Endothelial cell of umbilical vein (primary cell): ENCODE data around the gene PODNL1. TPM values are rescaled to one million over a fixed set of nuclear protein-coding genes. Genes with fewer than 3 reads are reported as not detected.

Experiments
- BruUV-seq: library from RNA; stranded (reverse); fragments of 400-500 nt; replicated peaks from 2 replicates; lab custom pipeline; 2021; lab: Mats Ljungman, UMichigan
- CTCF ChIA-PET: fragments of 300-600, 350-600 bp; sonication (Branson Sonifier 250); formaldehyde crosslinking; loops from one replicate; lab custom pipeline; 2021; ENCODE audit warnings: antibody characterized with exemption, inconsistent platforms; lab: Charles Lee
- POLR2A ChIA-PET: fragments of 300-600, 350-600 bp; sonication (Branson Sonifier 250); formaldehyde crosslinking; loops from one replicate; lab custom pipeline; 2021; ENCODE audit warnings: antibody characterized with exemption, inconsistent platforms; lab: Charles Lee
- DNase-seq: peaks from one replicate; pipeline ENCODE4 v3.0.0-alpha.2; 2011; ENCODE audit warnings: low read depth, low spot score
- FAIRE-seq: peaks from 2 replicates; lab custom pipeline; 2011; peaks lifted over from hg19 to GRCh38; lab: Jason Lieb, UNC
- H2AFZ ChIP-seq: 2 replicates; pipeline ENCODE4 v1.6.0; 2012; ENCODE audit warnings: low read depth, low read length, control low read depth, inconsistent platforms
- H3K27ac ChIP-seq: 2 replicates; pipeline ENCODE4 v1.5.1; 2011; ENCODE audit warnings: low read depth, mild to moderate bottlenecking, control low read depth, low read length, moderate library complexity; ENCODE audit not compliant: insufficient read depth
- H3K27me3 ChIP-seq, 2 experiments: 2 replicates each; pipeline versions ENCODE4 v1.6.0 to v1.6.1; 2011; ENCODE audit warnings: low read length in 2 of 2, mixed read lengths in 1 of 2; ENCODE audit not compliant: control insufficient read depth in 2 of 2, insufficient read depth in 2 of 2
- H3K36me3 ChIP-seq, 2 experiments: 2 replicates in 1 of 2; 3 replicates in 1 of 2; pipeline ENCODE4 v1.5.1; 2011; ENCODE audit warnings: low read length in 2 of 2, mild to moderate bottlenecking in 1 of 2, moderate library complexity in 1 of 2; ENCODE audit not compliant: control insufficient read depth in 2 of 2, insufficient read depth in 2 of 2; ENCODE audit errors: extremely low read depth in 1 of 2
- H3K4me1 ChIP-seq: 3 replicates; pipeline ENCODE4 v1.5.1; 2011; ENCODE audit warnings: mild to moderate bottlenecking, low read length; ENCODE audit not compliant: control insufficient read depth, insufficient read depth; ENCODE audit errors: extremely low read depth
- H3K4me2 ChIP-seq: 2 replicates; pipeline ENCODE4 v1.6.1; 2011; ENCODE audit warnings: low read length, control low read depth, mixed read lengths; ENCODE audit not compliant: insufficient read depth
- H3K4me3 ChIP-seq, 3 experiments: fragments of 200-600 bp in 1 of 3; sonication (generic), shearing (Covaris generic) in 1 of 3; replicated peaks in 1 of 3; 2 replicates each; pipeline ENCODE4 v1.5.1; 2011 to 2016; ENCODE audit warnings: control low read depth in 3 of 3, low read length in 3 of 3, mild to moderate bottlenecking in 2 of 3, inconsistent platforms in 1 of 3, low read depth in 1 of 3, moderate library complexity in 1 of 3; ENCODE audit not compliant: insufficient read depth in 1 of 3
- H3K79me2 ChIP-seq: 2 replicates; pipeline ENCODE4 v1.6.0; 2012; ENCODE audit warnings: low read length, inconsistent platforms; ENCODE audit not compliant: control insufficient read depth, insufficient read depth
- H3K9ac ChIP-seq: replicated peaks from 2 replicates; pipeline ENCODE3; 2011; ENCODE audit warnings: low read length, control low read depth; ENCODE audit not compliant: insufficient read depth; ENCODE audit errors: extremely low read depth
- H3K9me1 ChIP-seq: replicated peaks from 3 replicates; pipeline ENCODE4 v1.6.0; 2011; ENCODE audit warnings: mild to moderate bottlenecking, low read length; ENCODE audit not compliant: control insufficient read depth, insufficient read depth; ENCODE audit errors: extremely low read depth
- H3K9me3 ChIP-seq: replicated peaks from 2 replicates; pipeline ENCODE4 v1.5.1; 2012; ENCODE audit warnings: low read length, inconsistent platforms; ENCODE audit not compliant: control insufficient read depth, insufficient read depth
- H4K20me1 ChIP-seq: replicated peaks from 2 replicates; pipeline ENCODE3; 2011; ENCODE audit warnings: mild to moderate bottlenecking, low read length; ENCODE audit not compliant: control insufficient read depth, insufficient read depth; ENCODE audit errors: extremely low read depth
- CTCF ChIP-seq, 2 donors: IDR thresholded peaks; 1 replicate in 1 of 2; 2 replicates in 1 of 2; pipeline ENCODE4 v1.5.1; 2011; ENCODE audit warnings: low read length in 2 of 2, mild to moderate bottlenecking in 2 of 2, moderate library complexity in 2 of 2, control low read depth in 1 of 2, inconsistent platforms in 1 of 2, low read depth in 1 of 2; ENCODE audit not compliant: insufficient read depth in 1 of 2; ENCODE audit errors: extremely low read depth in 1 of 2
- EZH2 ChIP-seq: IDR thresholded peaks from 2 replicates; pipeline ENCODE4 v1.6.1; 2012; ENCODE audit warnings: borderline replicate concordance, low read depth, mild to moderate bottlenecking, moderate library complexity, low read length, inconsistent platforms; ENCODE audit not compliant: severe bottlenecking
- FOS ChIP-seq: IDR thresholded peaks from 2 replicates; pipeline ENCODE4 v1.6.1; 2011; ENCODE audit warnings: mild to moderate bottlenecking, low read length, moderate library complexity, borderline replicate concordance; ENCODE audit not compliant: insufficient read depth
- GATA2 ChIP-seq: IDR thresholded peaks from 2 replicates; pipeline ENCODE4 v1.7.0; 2011; ENCODE audit warnings: low read depth, mild to moderate bottlenecking, moderate library complexity, mixed read lengths, low read length; ENCODE audit not compliant: insufficient read length, insufficient read depth
- JUN ChIP-seq: IDR thresholded peaks from 2 replicates; pipeline ENCODE4 v1.6.1; 2011; ENCODE audit warnings: borderline replicate concordance, low read depth; ENCODE audit not compliant: insufficient read length, insufficient read depth
- MAX ChIP-seq: IDR thresholded peaks from 2 replicates; pipeline ENCODE4 v1.6.1; 2011; ENCODE audit not compliant: insufficient read depth, insufficient read length
- MYC ChIP-seq: IDR thresholded peaks from one replicate; pipeline ENCODE4 v1.6.1; 2011; ENCODE audit warnings: mild to moderate bottlenecking, low read depth, low read length
- POLR2A ChIP-seq: IDR thresholded peaks from 2 replicates; pipeline ENCODE4 v1.6.1; 2012; ENCODE audit warnings: low read depth, mild to moderate bottlenecking, control low read depth, low read length
- POLR2AphosphoS5 ChIP-seq: IDR thresholded peaks from 2 replicates; pipeline ENCODE4 v1.6.1; 2012; ENCODE audit warnings: low read depth, mild to moderate bottlenecking, control low read depth, low read length, moderate library complexity; ENCODE audit not compliant: insufficient read depth
- dilution Hi-C: fragments of 300-500 bp; cut with MboI; formaldehyde crosslinking; loops from one replicate; pipeline ENCODE4 v1.15.0; 2019; ENCODE audit warnings: low sequenced_read_pairs; ENCODE audit not compliant: extremely low pct_ligation_motif_present
- intact Hi-C: fragments of 100-400 bp; cut with micrococcal nuclease; formaldehyde crosslinking; loops from one replicate; pipeline ENCODE4 v1.10.0; 2022
- polyA plus RNA-seq, 4 experiments: library from polyadenylated mRNA; depleted of rRNA in 3 of 4; stranded (reverse) in 3 of 4; unstranded in 1 of 4; fragments of >200 nt; gene quantifications; 2 replicates each; pipeline versions ENCODE4 v1.2.1 to v1.2.3, GENCODE V29; 2011 to 2012; ENCODE audit warnings: missing spikeins in 1 of 4
- total RNA-seq: library from RNA; stranded (reverse); gene quantifications from 2 replicates; pipeline ENCODE4 v1.2.3, GENCODE V29; 2021

Gene PODNL1
- total and polyA plus RNA-seq, 2 donors (not counting 3 experiments of a cell fraction or from before 2014, with no cell fraction given): 0.21 TPM; not detected in 1

- intact Hi-C loops (no loop called here), dilution Hi-C loops (no loop called here)
- FAIRE-seq: no peak
These were observed 7.8 kb downstream of the PODNL1 start for GRCh38 chr19:13930402-13930801.

GRCh38 chr19:13929956-13930355 lies 8.3 kb downstream of the PODNL1 start:
- Histone ChIP-seq H2AFZ (no peak overlapping the region), H3K4me3 (no peak overlapping the region), H3K36me3 (peaks cover 0 to 6% of the 10 kb centered on the region in 2 experiments), H3K27me3 (no peaks in the 10 kb centered on the region), H3K4me2 (no peak overlapping the region), H3K9me1 (no peaks in the 10 kb centered on the region), H3K9ac (no peak overlapping the region), H3K4me1 (no peaks in the 10 kb centered on the region), H4K20me1 (no peaks in the 10 kb centered on the region), H3K79me2 (no peaks in the 10 kb centered on the region), H3K9me3 (no peaks in the 10 kb centered on the region), H3K27ac (no peak overlapping the region)
- TF ChIP-seq FOS (no peak), MYC (no peak), POLR2A (no peak), CTCF (IDR thresholded peaks at IDR 0.05; ENCODE audit: extremely low read depth in 1 of 2, insufficient read depth in 1 of 2, low read depth in 1 of 2, low read length in 2 of 2) (no peak), JUN (no peak), MAX (no peak), GATA2 (no peak), EZH2 (no peak), POLR2AphosphoS5 (no peak)
- FAIRE-seq (no peak), DNase-seq (no peak)
- no TSS peak for BruUV-seq
- ChIA-PET POLR2A (no interaction called here), CTCF (no interaction called here)
- intact Hi-C loops: no loop called here
- dilution Hi-C loops: no loop called here

More at GRCh38 chr19:13930402-13930801, 7.8 kb downstream of the PODNL1 start:
- TF ChIP-seq EZH2: no peak
- TF ChIP-seq FOS: no peak
- TF ChIP-seq POLR2A: no peak
- H3K36me3 ChIP-seq: peaks cover 0 to 6% of the 10 kb centered on the region in 2 experiments
- no peaks in the 10 kb centered on the region for H3K79me2 ChIP-seq
- H3K4me1 ChIP-seq: no peaks in the 10 kb centered on the region
- TSS peak; percentile 39 for BruUV-seq
- no peak overlapping the region for H2AFZ ChIP-seq
- DNase-seq: no peak
- no peak overlapping the region for H3K4me2 ChIP-seq
- CTCF ChIA-PET: no interaction called here
- H3K9me3 ChIP-seq: no peaks in the 10 kb centered on the region
- H3K27ac ChIP-seq: no peak overlapping the region
- H3K4me3 ChIP-seq: no peak overlapping the region
- H3K27me3 ChIP-seq: no peaks in the 10 kb centered on the region
- POLR2A ChIA-PET: no interaction called here
- H3K9ac ChIP-seq: no peak overlapping the region
- no peaks in the 10 kb centered on the region for H4K20me1 ChIP-seq
- H3K9me1 ChIP-seq: no peaks in the 10 kb centered on the region
